ENCODE measurements around the gene NT5DC1. TPM values are rescaled to one million over a fixed set of nuclear protein-coding genes. Genes with fewer than 3 reads are reported as not detected.

NT5DC1 gene
- total and polyA plus RNA-seq, 2 donors (not counting 1 experiment from before 2014, with no cell fraction given): 26.4 to 54.8 TPM

DNA sequence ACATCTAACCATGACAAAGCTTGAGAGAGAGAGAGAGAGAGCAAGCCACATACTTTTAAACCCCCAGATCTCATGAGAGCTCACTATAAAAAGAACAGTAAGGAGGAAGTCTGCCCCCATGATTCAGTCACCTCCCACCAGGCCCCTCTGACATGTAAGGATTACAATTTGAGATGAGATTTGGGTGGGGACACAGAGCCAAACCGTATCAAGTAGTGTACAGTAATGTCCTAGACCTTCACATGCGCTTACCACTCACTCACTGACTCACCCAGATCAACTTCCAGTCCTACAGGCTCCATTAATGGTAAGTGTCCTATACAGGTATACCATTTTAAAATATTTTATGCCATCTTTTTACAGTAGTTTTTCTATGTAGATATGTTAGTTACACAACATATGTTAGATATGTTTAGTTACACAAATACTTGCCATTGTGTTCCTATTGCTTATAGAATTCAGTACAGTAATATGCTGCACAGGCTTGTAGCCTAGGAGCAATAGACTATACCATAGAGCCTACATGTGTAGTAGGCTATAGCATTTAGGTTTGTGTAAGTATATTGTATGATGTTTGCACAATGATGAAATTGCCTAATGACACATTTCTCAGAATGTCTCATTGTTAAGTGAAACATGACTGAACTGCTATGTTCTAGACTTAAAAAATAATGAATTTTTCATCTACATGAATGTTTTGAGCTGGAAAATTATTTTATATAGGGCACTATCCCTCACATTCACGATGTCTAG is 167.4 kb downstream of the NT5DC1 start:
- H3K9ac ChIP-seq (ENCODE audit: low read length): no peak overlapping the region
- CTCF ChIA-PET: interaction anchor here (0.6 to 6.0 kb wide), 26 partner anchors 9 to 304 kb away, joined by 3 to 52 read pairs (median 6); partner anchors contain the start of genes DSE, TSPYL1 and TSPYL4
- no peak overlapping the region for H2AFZ ChIP-seq (ENCODE audit: insufficient read depth, low read depth, low read length, poor library complexity, severe bottlenecking)
- POLR2A ChIA-PET: no interaction called here
- no peaks in the 10 kb centered on the region for H4K20me1 ChIP-seq (ENCODE audit: control insufficient read depth, insufficient read depth, low read length, poor library complexity, severe bottlenecking)
- Mint-ChIP-seq H3K4me1 (peaks cover 17% of the 10 kb centered on the region), H3K9me3 (ENCODE audit: insufficient read depth) (peaks cover 2% of the 10 kb centered on the region), H3K27ac (no peak overlapping the region), H3K4me3 (no peak overlapping the region), H3K27me3 (no peaks in the 10 kb centered on the region)
- intact Hi-C loops (cut with micrococcal nuclease): loop anchor here (1.0 to 2.0 kb wide), 2 partner anchors 11 to 13 kb away; partner anchors contain the start of genes TSPYL1 and TSPYL4
- no peaks in the 10 kb centered on the region for H3K27me3 ChIP-seq (replicated peaks in 1 of 4; ENCODE audit: control extremely low read depth in 1 of 4, control insufficient read depth in 3 of 4, insufficient read depth in 4 of 4, low read length in 3 of 4)
- peaks cover 27% of the 10 kb centered on the region for H3K79me2 ChIP-seq (ENCODE audit: control insufficient read depth, insufficient read depth, low read length)
- TF ChIP-seq, protein P1, sequence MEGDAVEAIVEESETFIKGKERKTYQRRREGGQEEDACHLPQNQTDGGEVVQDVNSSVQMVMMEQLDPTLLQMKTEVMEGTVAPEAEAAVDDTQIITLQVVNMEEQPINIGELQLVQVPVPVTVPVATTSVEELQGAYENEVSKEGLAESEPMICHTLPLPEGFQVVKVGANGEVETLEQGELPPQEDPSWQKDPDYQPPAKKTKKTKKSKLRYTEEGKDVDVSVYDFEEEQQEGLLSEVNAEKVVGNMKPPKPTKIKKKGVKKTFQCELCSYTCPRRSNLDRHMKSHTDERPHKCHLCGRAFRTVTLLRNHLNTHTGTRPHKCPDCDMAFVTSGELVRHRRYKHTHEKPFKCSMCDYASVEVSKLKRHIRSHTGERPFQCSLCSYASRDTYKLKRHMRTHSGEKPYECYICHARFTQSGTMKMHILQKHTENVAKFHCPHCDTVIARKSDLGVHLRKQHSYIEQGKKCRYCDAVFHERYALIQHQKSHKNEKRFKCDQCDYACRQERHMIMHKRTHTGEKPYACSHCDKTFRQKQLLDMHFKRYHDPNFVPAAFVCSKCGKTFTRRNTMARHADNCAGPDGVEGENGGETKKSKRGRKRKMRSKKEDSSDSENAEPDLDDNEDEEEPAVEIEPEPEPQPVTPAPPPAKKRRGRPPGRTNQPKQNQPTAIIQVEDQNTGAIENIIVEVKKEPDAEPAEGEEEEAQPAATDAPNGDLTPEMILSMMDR (IDR thresholded peaks at IDR 0.05): no peak
- TF ChIP-seq EZH2 (IDR thresholded peaks at IDR 0.05; ENCODE audit: borderline replicate concordance, insufficient read depth, low read depth, low read length, poor library complexity, severe bottlenecking): no peak
- no peaks in the 10 kb centered on the region for H3K4me1 ChIP-seq (ENCODE audit: control insufficient read depth in 2 of 2, insufficient read depth in 2 of 2, low read length in 2 of 2)
- H3K4me3 ChIP-seq (ENCODE audit: control extremely low read depth in 1 of 5, extremely low read depth in 1 of 5, insufficient read depth in 1 of 5, low read depth in 2 of 5, low read length in 4 of 5): no peak overlapping the region
- no peak overlapping the region for H3K4me2 ChIP-seq (replicated peaks; ENCODE audit: low read depth, low read length, poor library complexity, severe bottlenecking)
- no peak overlapping the region for H3K27ac ChIP-seq (ENCODE audit: low read length in 2 of 2)
- H3K36me3 ChIP-seq (replicated peaks in 1 of 2; ENCODE audit: control extremely low read depth in 1 of 2, control insufficient read depth in 1 of 2, extremely low read depth in 1 of 2, insufficient read depth in 2 of 2, low read length in 1 of 2): peaks cover 0 to 7% of the 10 kb centered on the region in 2 experiments
- DNase-seq (no peak), ATAC-seq (ENCODE audit: low read depth) (no peak)
- WGBS (ENCODE audit: insufficient coverage): no CpG with 5 or more reads among the region's 3 CpGs
- H3K9me3 ChIP-seq (ENCODE audit: control extremely low read depth in 1 of 3, control insufficient read depth in 2 of 3, insufficient read depth in 1 of 3, low read length in 2 of 3): peaks cover 0 to 4% (median 0%) of the 10 kb centered on the region in 3 donors
